ENCODE data around the gene PGPEP1.
A peak's percentile ranks its signal among the peaks of the same experiment; 100 is the strongest.
"Not testable (repeated sequence)": the region's sequence is repeated elsewhere in the genome, so short reads cannot be mapped to it uniquely, and the experiment has no call there.

PGPEP1 gene

DNA sequence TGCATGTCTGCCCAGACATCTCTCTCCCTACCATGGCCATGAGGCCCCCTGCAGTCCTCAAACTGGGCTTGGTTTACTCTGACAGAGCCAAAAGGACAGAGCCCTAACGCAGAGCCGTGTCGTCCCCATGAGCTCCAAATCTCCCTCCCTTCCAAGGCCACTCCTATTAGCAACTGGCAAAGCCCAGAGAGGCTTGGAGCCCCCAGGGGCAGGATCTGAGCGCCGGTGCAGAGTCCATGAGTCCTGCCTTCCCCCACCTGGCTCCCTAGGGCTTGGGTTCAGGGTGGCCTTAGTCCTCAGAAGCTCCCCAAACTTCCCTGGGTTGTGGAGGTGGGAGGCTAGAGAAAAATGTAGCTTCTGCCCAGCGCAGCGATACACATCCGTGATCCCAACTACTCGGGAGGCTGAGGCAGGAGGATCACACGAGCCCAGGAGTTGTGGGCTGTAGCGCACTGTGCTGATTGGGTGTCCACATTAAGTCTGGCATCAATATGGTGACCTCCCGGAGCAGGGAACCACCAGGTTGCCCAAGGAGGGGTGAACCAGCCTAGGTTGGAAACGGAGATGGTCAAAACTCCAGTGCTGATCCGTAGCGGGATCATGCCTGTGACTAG, 7.4 kb upstream of the PGPEP1 start:
- DNase-seq (ENCODE audit: low read depth), result no peak

DNA sequence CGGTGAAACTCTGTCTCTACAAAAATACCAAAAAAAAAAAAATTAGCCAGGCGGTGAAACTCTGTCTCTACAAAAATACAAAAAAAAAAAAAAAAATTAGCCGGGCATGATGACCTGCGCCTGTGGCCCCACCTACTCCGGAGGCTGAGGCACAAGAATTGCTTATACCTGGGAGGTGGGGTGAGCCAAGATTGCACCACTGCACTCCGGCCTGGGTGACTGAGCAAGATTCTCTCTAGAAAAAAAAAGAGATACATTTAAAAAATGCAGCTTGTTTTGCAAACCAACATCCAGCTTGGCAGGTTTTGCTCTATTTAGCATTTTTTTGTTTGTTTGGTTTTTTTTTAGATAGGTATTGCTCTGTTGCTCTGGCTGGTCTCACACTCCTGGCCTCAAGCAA, 6.7 kb upstream of the PGPEP1 start:
- no peak for DNase-seq (ENCODE audit: low read depth)

DNA sequence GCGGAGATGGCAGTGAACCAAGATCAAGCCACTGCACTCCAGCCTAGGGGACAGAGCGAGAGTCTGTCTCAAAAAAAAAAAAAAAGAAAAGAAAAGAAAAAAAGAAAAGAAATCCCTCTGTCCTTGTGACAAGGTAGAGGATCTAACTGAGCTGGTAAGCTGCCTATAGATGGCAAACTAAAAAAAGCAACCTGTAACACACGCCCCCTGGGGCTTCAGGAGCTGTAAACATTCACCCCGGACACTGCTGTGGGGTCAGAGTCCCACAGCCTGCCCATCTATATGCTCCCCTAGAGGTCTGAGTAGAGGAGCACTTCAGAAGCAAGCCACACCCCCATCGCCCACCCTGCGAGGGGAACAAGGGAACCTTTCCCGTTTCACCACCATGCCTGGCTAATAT, 4.3 kb upstream of the PGPEP1 start:
- DNase-seq (ENCODE audit: low read depth), result no peak

DNA sequence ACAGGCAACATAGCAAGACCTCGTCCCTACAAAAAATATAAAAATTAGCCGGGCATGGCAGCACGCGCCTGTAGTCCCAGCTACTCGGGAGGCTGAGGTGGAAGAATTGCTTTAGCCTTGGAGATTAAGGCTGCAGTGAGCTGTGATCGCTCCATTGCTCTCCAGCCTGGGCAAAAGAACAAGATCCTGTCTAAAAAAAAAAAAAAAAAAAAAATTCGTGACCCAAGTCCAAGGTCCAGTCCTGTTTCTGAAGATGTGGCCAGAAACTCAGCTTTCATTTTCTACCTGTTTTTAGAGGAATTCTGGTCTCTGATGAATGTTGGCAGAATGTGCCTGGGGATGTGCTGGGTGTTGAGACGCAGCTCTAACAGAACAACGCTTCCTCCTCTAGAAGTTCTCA, 1.9 kb upstream of the PGPEP1 start:
- no peak for DNase-seq (ENCODE audit: low read depth)

- DNase-seq (ENCODE audit: low read depth), result no peak
Observed at GRCh38 chr19:18339723-18340122, 675 bp upstream of the PGPEP1 start.

- DNase-seq (ENCODE audit: low read depth), result peak; percentile 61
Observed at GRCh38 chr19:18340990-18341868, 831 bp downstream of the PGPEP1 start.

DNA sequence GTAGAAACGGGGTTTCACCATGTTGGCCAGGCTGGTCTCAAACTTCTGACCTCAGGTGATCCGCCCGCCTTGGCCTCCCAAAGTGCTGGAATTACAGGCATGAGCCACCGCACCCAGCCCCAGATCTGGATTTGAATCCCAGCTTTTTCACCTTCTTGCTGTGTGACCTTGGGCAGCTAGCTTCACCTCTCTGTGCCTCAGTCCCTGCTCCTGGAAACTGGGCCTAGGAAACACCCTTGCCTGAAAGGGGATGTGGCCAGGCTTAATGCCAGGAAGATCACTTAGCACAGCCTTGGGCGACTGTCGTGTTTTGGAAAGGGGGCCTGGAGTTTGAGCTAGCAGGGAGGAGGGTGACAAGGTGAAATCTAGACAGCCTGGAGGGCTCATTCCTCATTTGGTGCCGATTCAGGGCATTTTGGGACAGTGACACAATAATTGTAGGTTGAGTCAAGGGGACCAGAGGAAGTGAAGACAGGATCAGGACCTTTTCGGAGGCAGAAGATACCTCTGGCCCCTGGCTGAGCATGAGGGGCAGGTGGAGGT, 1.8 kb downstream of the PGPEP1 start:
- DNase-seq (ENCODE audit: low read depth), result no peak

DNA sequence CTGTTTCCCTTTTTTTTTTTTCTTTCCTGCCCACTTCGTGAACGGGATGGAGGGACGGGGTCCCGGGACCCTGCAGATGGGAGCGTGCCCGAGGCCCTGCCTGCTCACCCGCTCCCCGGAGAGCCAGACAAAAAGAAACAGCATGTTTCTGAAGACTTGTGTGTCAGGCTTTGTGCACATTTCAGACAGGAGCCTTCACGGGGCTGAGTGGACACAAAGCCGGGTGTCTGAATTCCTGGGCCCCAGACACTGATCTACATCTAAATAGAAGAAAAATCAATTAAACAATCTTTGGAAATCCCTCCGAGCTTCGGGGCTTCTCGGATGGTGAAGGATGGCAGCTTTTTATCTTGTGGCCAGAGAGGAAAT, 4.2 kb downstream of the PGPEP1 start:
- no peak for DNase-seq (ENCODE audit: low read depth)

DNA sequence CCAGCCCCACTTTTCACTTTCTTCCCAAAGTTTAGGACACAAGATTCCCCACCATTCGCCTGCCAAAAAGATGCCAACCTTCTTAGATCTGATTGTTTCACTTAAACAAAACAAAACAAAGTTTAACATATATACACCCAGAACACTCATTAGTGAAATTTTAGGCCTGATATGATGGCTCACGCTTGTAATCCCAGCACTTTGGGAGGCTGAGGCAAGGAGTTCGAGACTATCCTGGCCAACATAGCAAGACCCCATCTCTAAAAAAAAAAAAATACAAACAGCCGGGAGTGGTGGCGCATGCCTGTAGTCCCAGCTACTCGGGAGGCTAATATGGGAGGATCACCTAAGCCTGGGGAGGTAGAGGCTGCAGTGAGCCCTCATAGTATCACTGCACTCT, 4.9 kb downstream of the PGPEP1 start:
- no peak for DNase-seq (ENCODE audit: low read depth)

DNA sequence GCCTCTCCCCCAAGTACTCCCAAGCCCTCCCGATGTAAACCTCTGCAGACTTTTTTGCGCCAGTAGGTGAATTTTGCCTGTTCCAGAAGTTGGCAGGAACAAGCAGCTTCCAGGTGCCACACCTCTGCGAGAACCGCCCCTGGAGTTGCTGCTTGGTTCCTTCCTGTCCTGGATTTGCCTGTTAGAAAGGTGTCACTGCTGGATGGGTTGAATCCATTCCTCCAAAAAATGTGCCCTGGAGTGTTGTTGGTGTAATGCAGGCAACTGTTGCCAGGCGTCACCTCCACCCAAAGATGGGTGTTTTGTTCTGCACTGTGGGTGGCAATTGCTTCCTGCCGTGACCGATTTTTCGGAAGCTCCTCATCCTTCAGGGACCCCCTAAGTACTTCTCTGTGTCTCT, 5.7 kb downstream of the PGPEP1 start:
- DNase-seq (ENCODE audit: low read depth), result no peak

DNA sequence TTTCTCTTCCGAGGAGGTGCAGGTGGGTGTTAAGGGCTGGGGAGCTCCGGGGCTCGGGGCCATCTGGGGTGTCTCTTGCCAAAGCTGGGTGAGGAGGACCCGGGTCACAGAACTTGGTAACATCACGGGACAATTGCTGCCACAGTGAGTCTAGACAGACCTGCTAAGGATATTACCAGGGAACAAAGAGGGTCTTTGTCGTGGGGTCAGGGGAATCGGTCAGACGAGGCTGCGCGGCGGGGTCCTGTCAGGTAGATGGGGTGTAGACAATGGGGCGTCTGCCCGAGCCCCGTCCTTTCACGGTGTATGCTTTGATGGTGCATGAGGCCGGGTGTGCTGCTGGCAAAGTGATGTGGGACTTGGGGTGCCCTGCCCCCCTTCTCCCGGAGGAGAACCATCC, 7.8 kb downstream of the PGPEP1 start:
- no peak for DNase-seq (ENCODE audit: low read depth)

DNA sequence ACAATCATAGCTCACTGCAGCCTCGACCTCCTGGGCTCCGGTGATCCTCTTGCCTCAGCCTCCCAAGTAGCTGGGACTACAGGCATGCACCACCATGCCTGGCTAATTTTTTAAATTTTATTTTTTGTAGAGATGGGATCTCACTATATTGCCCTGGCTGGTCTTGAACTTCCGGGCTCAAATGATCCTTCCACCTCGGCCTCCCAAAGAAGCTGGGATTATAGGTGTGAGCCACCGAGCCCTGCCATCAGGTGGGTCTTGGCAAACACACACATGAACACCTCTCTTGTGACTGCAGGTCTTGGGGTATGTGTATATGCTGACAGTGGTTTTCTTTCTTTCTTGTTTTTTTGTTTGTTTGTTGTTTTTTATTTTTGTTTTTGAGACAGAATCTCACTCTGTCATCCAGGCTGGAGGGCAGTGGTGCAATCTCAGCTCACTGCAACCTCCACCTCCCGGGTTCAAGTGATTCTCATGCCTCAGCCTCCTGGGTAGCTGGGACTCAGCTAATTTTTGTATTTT, 8.5 kb downstream of the PGPEP1 start:
- DNase-seq (ENCODE audit: low read depth), result not testable (repeated sequence)

GRCh38 chr19:18349524-18350128, 9.2 kb downstream of the PGPEP1 start:
- DNase-seq (ENCODE audit: low read depth), result no peak

GRCh38 chr19:18350490-18350889, 10.1 kb downstream of the PGPEP1 start:
- no peak for DNase-seq (ENCODE audit: low read depth)

DNA sequence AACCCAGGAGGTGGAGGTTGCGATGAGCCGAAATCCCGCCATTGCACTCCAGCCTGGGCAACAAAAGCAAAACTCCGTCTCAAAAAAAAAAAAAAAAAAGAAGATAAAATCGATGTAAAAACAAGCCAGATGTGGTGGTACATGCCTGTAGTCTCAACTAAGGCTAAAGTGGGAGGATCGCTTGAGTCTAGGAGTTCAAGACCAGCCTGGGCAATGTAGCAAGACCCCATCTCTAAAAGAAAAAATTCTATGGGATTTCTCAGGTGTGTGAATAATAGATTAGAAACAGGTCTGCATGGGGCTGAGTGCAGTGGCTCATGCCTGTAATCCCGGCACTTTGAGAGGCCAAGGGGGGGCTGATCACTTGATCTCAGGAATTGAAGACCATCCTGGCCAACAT, 11.1 kb downstream of the PGPEP1 start:
- no peak for DNase-seq (ENCODE audit: low read depth)

DNA sequence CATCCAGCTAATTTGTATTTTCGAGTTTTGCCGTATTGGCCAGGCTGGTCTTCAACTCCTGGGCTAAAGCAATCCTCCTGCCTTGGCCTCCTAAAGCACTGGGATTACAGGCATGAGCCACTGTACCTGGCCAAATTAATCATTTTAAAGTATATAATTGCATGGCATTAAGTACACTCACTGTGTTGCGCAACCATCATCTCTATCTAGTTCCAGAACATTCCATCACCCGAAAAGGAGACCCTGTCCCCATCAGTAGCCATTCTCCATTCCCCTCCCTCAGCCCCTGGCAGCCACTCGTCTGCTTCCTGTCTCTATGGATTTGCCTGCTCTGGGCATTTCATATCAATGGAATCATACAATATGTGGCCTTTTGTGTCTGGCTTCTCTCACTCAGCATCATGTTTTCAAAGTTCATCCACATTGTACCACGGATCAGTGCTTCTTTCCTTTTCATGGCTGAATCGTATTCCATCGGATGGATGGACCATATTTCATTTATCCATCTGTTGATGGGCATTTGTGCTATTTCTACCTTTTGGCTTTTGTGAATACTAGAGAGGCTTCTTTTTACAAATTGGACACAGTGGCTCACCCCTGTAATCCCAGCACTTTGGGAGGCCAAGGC, 13.1 kb downstream of the PGPEP1 start:
- DNase-seq (ENCODE audit: low read depth), result no peak

GRCh38 chr19:18354743-18355142, 14.3 kb downstream of the PGPEP1 start:
- DNase-seq (ENCODE audit: low read depth), result not testable (repeated sequence)

DNA sequence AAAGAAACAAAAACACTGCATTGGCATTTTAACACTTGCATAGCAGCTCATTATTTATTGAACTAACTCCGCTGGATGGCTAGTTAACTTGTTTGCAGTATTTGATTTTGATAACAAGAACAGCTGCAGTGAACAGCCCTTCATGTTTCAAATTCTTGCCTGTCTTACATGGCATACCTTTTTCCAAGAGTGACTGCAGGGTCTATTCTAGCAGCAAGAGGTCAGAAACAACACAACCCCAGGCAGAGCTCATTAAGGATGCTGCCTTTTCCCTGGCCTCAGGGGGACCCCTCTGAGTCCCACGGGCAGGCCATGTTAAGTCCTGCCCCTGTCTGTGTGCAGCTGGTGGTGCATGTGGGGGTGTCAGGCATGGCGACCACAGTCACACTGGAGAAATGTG, 16.6 kb downstream of the PGPEP1 start:
- DNase-seq (ENCODE audit: low read depth), result no peak

- DNase-seq (ENCODE audit: low read depth), result no peak
Observed at GRCh38 chr19:18361646-18362045, 21.2 kb downstream of the PGPEP1 start.

- no peak for DNase-seq (ENCODE audit: low read depth)
Observed at GRCh38 chr19:18362934-18363542, 22.6 kb downstream of the PGPEP1 start.

- no peak for DNase-seq (ENCODE audit: low read depth)
Observed at GRCh38 chr19:18363787-18364186, 23.4 kb downstream of the PGPEP1 start.

GRCh38 chr19:18364277-18364825, 24.0 kb downstream of the PGPEP1 start:
- DNase-seq (ENCODE audit: low read depth), result not testable (repeated sequence)
